K562 (cell line): Measurements from ENCODE around the gene NUP210. TPM values are rescaled to one million over a fixed set of nuclear protein-coding genes. Genes with fewer than 3 reads are reported as not detected.

Source experiments
- ATAC-seq: fragments of 200-7000 bp; cut with Tn5 transposase; 3 replicates; pipeline ENCODE4 v1.9.1; 2020; ENCODE audit warnings: moderate library complexity
- BruUV-seq: library from RNA; stranded (reverse); fragments of 400-500 nt; replicated peaks from 2 replicates; lab custom pipeline; 2021; lab: Mats Ljungman, UMichigan
- CTCF ChIA-PET: fragments of 300-600 bp; formaldehyde crosslinking; extraction: SDS; loops from one replicate; lab custom pipeline; 2021; ENCODE audit warnings: low intra/inter-chr PET ratio; lab: Yijun Ruan, JAX
- POLR2A ChIA-PET: fragments of 300-600, 350-650 bp; sonication (Branson Sonifier 250); formaldehyde crosslinking; extraction: SDS; loops from one replicate; lab custom pipeline; 2021; ENCODE audit warnings: antibody characterized with exemption, inconsistent platforms; lab: Yijun Ruan, JAX
- DNase-seq, 4 experiments: peaks; one replicate each; pipeline versions ENCODE4 v3.0.0 to v3.0.0-alpha.2; 2011 to 2018; ENCODE audit warnings: low spot score in 3 of 4, mixed read lengths in 3 of 4; ENCODE audit errors: extremely low read depth in 1 of 4
- FAIRE-seq: peaks from 2 replicates; lab custom pipeline; 2011; peaks lifted over from hg19 to GRCh38; lab: Jason Lieb, UNC
- H2AFZ ChIP-seq: 2 replicates; pipeline ENCODE4 v1.6.0; 2011; ENCODE audit warnings: low read depth, low read length, control low read depth, inconsistent platforms
- H3K27ac ChIP-seq: fragments of 200-600 bp; 3 replicates; pipeline ENCODE4 v1.8.0; 2011; ENCODE audit warnings: low read depth, mild to moderate bottlenecking, control low read depth, inconsistent platforms, low read length, moderate library complexity, mixed read lengths; ENCODE audit errors: extremely low read depth
- H3K27me3 ChIP-seq, 2 experiments: fragments of 300-600 bp in 1 of 2; 2 replicates in 1 of 2; 3 replicates in 1 of 2; pipeline versions ENCODE4 v1.6.0 to v1.8.0; 2011; ENCODE audit warnings: inconsistent platforms in 2 of 2, low read length in 2 of 2, mild to moderate bottlenecking in 1 of 2, mixed read lengths in 1 of 2, moderate library complexity in 1 of 2; ENCODE audit not compliant: control insufficient read depth in 2 of 2, insufficient read depth in 2 of 2
- H3K36me3 ChIP-seq: fragments of 300-600 bp; 3 replicates; pipeline ENCODE4 v1.8.0; 2011; ENCODE audit warnings: mild to moderate bottlenecking, low read length, inconsistent platforms; ENCODE audit not compliant: control insufficient read depth, insufficient read depth
- H3K4me1 ChIP-seq, 2 experiments: fragments of 200-600 bp in 1 of 2; replicated peaks in 1 of 2; 2 replicates in 1 of 2; 3 replicates in 1 of 2; pipeline versions ENCODE4 v1.5.1 to v1.8.0; 2011; ENCODE audit warnings: inconsistent platforms in 2 of 2, low read length in 2 of 2, mild to moderate bottlenecking in 1 of 2, mixed read lengths in 1 of 2, moderate library complexity in 1 of 2; ENCODE audit not compliant: control insufficient read depth in 2 of 2, insufficient read depth in 2 of 2
- H3K4me2 ChIP-seq: 2 replicates; pipeline ENCODE4 v1.6.1; 2011; ENCODE audit warnings: low read length, control low read depth, inconsistent platforms, mixed read lengths; ENCODE audit not compliant: insufficient read depth
- H3K4me3 ChIP-seq: fragments of 200-600 bp; sonication (generic), shearing (Covaris generic); 2 replicates; pipeline ENCODE4 v1.5.1; 2016; ENCODE audit warnings: control low read depth, inconsistent platforms
- H3K79me2 ChIP-seq: fragments of 200-600 bp; 3 replicates; pipeline ENCODE4 v1.8.0; 2011; ENCODE audit warnings: low read length, inconsistent platforms; ENCODE audit not compliant: control insufficient read depth, insufficient read depth
- H3K9ac ChIP-seq, 2 experiments: 2 replicates each; pipeline versions ENCODE4 v1.6.0 to v1.6.1; 2011; ENCODE audit warnings: low read depth in 2 of 2, low read length in 2 of 2, control low read depth in 1 of 2, inconsistent platforms in 1 of 2, mild to moderate bottlenecking in 1 of 2, mixed read lengths in 1 of 2; ENCODE audit not compliant: insufficient read depth in 1 of 2
- H3K9me1 ChIP-seq: one replicate; pipeline ENCODE4 v1.6.0; 2011; ENCODE audit warnings: inconsistent platforms, mild to moderate bottlenecking, low read length, moderate library complexity; ENCODE audit not compliant: control insufficient read depth, insufficient read depth
- H3K9me3 ChIP-seq: replicated peaks from 2 replicates; pipeline ENCODE4 v1.5.1; 2011; ENCODE audit warnings: low read depth, low read length, inconsistent platforms; ENCODE audit not compliant: control insufficient read depth, insufficient read depth
- H4K20me1 ChIP-seq: replicated peaks from 2 replicates; pipeline ENCODE4 v1.6.1; 2011; ENCODE audit warnings: low read length, inconsistent platforms, mixed read lengths; ENCODE audit not compliant: control insufficient read depth, insufficient read depth
- BRF1 ChIP-seq: IDR thresholded peaks from 3 replicates; pipeline ENCODE4 v1.6.1; 2011; ENCODE audit warnings: borderline replicate concordance, mild to moderate bottlenecking; ENCODE audit not compliant: insufficient read length; ENCODE audit errors: extremely low read depth
- CREBBP ChIP-seq: IDR thresholded peaks from one replicate; pipeline ENCODE4 v1.6.1; 2012; ENCODE audit warnings: low read depth, mild to moderate bottlenecking, control low read depth, inconsistent platforms, low read length
- HSF4 ChIP-seq: fragments of 250-450 bp; sonication (Bioruptor Pico); IDR thresholded peaks from 2 replicates; pipeline ENCODE4 v2.1.2; 2022; ENCODE audit warnings: mild to moderate bottlenecking, moderate library complexity, borderline replicate concordance
- POLR2A ChIP-seq: fragments of 450-650 bp; conservative IDR thresholded peaks from 2 replicates; pipeline ENCODE4 v1.6.1; 2016
- POLR2AphosphoS2 ChIP-seq: IDR thresholded peaks from 2 replicates; pipeline ENCODE4 v1.6.1; 2012; ENCODE audit warnings: low read length, improper control_type of control experiment
- POLR2H ChIP-seq: IDR thresholded peaks from 2 replicates; pipeline ENCODE4 v1.6.1; 2016; ENCODE audit warnings: missing genetic modification characterization, low read depth, mild to moderate bottlenecking, control low read depth, missing compliant biosample characterization, moderate library complexity
- SAFB2 ChIP-seq: fragments of 200-400 bp; formaldehyde crosslinking; IDR thresholded peaks from 2 replicates; pipeline ENCODE4 v1.6.1; 2018; ENCODE audit warnings: borderline replicate concordance, low read length, low read depth, moderate library complexity; ENCODE audit not compliant: severe bottlenecking
- SMARCA4 ChIP-seq: fragments of 450-650 bp; IDR thresholded peaks from 2 replicates; pipeline ENCODE4 v1.6.1; 2016
- ZNF707 ChIP-seq: fragments of 250-450 bp; sonication (Bioruptor Pico); conservative IDR thresholded peaks from 2 replicates; pipeline ENCODE4 v1.8.0; 2022; ENCODE audit warnings: inconsistent platforms, mild to moderate bottlenecking, moderate library complexity
- WGBS: fragments of 100-300 bp; shearing (Covaris generic); methylation state at CpG from one replicate; pipeline ENCODE4 v1.1.6; 2016; ENCODE audit warnings: low coverage, mixed read lengths; ENCODE audit not compliant: insufficient coverage; ENCODE audit errors: missing lambda C conversion rate; 5-methylcytosine and 5-hydroxymethylcytosine counted together
- in situ Hi-C: fragments of 300-500 bp; cut with MboI; formaldehyde crosslinking; loops from 4 replicates; pipeline ENCODE4 v1.15.0; 2018; ENCODE audit warnings: inconsistent platforms, mixed read lengths
- intact Hi-C: fragments of 100-400 bp; cut with micrococcal nuclease; formaldehyde crosslinking; loops from 2 replicates; pipeline ENCODE4 v1.14.2; 2022
- polyA plus RNA-seq, 8 experiments: library from polyadenylated mRNA; depleted of rRNA in 4 of 8; stranded (reverse) in 5 of 8; unstranded in 3 of 8; fragments of >200 nt; fragmentation: Nextera tagmentation in 2 of 8; fragmentation: Illumina TruSeq in 1 of 8; extraction: Ambion mirVana in 2 of 8; extraction: Trizol in 1 of 8; gene quantifications; 2 replicates each; pipeline versions ENCODE4 v1.2.1 to v1.2.3, GENCODE V29; 2011 to 2014; ENCODE audit warnings: inconsistent platforms in 1 of 8, missing spikeins in 1 of 8
- total RNA-seq, 7 experiments: library from RNA; depleted of rRNA in 6 of 7; stranded (reverse); fragments of >200 nt in 6 of 7; fragmentation: Illumina TruSeq in 2 of 7; extraction: Trizol in 2 of 7; gene quantifications; 2 replicates each; pipeline versions ENCODE4 v1.2.1 to v1.2.3, GENCODE V29; 2011 to 2021; ENCODE audit warnings: low replicate concordance in 1 of 7

Gene NUP210
- total and polyA plus RNA-seq, 9 of the 15 experiments (the other 6 are each of a cell fraction or from before 2014, with no cell fraction given), result 1.2 to 138 (median 44.0) TPM

DNA sequence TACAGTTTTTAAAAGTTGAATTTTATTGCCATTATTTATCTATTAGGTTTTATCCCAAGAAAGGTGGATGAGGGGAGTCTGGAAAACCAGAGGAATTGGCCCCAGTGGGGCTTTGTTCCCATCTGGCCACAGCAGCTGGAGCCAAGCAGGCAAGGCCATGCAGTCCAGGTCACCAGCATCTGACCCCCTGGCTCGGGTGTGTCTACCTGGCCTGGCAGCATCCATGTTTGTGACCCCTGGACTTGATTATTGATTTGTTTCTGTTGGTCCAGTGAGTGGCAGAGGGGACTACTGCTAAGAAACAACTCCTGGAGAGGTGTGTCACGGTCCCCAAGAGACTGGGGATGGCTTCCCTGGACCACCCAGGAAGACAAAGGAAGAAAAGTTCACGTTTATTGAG is 111.1 kb downstream of the NUP210 start:
- Histone ChIP-seq H3K4me3 (no peak overlapping the region), H3K27ac (no peak overlapping the region), H3K9me3 (no peaks in the 10 kb centered on the region), H3K27me3 (peaks cover 27 to 47% of the 10 kb centered on the region in 2 experiments), H3K4me2 (no peak overlapping the region), H3K4me1 (no peaks in the 10 kb centered on the region), H3K79me2 (no peaks in the 10 kb centered on the region), H3K9me1 (no peaks in the 10 kb centered on the region), H2AFZ (no peak overlapping the region), H3K9ac (no peak overlapping the region), H4K20me1 (peaks cover 7% of the 10 kb centered on the region), H3K36me3 (peaks cover 5% of the 10 kb centered on the region; the same call in 1 of the 3 replicates)
- CTCF ChIA-PET, result no interaction called here
- intact Hi-C loops (no loop called here), in situ Hi-C loops (no loop called here)
- 5% methylated on average over 3 of the region's 3 CpGs for WGBS
- POLR2A ChIA-PET, result interaction anchor here (0.7 kb wide), 1 partner anchor 313 kb away, joined by 3 read pairs; no protein-coding TSS in a partner anchor
- ATAC-seq (no peak), DNase-seq (no peak), FAIRE-seq (no peak)
- no TSS peak for BruUV-seq
- no peak for TF ChIP-seq POLR2AphosphoS2
- no peak for TF ChIP-seq SAFB2
- TF ChIP-seq POLR2H, result no peak
- TF ChIP-seq HSF4 (CRISPR knock-in tag), result no peak
- TF ChIP-seq CREBBP, result no peak
- TF ChIP-seq ZNF707 (CRISPR knock-in tag), result no peak
- TF ChIP-seq SMARCA4, result no peak
- no peak for TF ChIP-seq POLR2A
- TF ChIP-seq BRF1, result no peak
